Measurements from ENCODE around the gene GLDC. TPM values are rescaled to one million over a fixed set of nuclear protein-coding genes. Genes with fewer than 3 reads are reported as not detected.

The GLDC gene
- polyA plus RNA-seq, 1 donor from 2014 or later = 1.0 TPM

DNA sequence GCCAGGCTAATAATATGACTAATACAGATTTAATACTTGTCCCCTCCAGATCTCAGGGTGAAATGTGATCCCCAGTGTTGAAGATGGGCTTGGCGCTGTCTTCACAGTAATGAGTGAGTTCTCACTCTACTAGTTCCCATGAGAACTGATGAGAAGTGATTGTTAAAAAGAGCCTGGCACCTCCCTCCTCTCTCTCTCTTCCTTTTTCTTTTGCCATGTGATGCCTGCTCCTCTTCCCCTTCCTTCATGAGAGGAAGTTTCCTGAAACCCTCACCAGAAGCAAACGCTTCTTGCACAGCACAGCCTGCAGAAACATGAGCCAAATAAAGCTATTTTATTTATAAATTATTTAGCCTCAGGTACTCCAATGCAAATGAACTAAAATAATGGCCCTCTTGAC lies 55.2 kb downstream of the GLDC start:
- Mint-ChIP-seq H3K36me3 (peaks cover 2% of the 10 kb centered on the region), H3K27ac (peak overlapping the region in 1 of 3 donors; percentile 3), H3K27me3 (no peaks in the 10 kb centered on the region), H3K4me1 (peaks cover 4 to 7% (median 7%) of the 10 kb centered on the region in 3 donors), H3K4me3 (no peak overlapping the region), H3K9me3 (no peaks in the 10 kb centered on the region)

DNA sequence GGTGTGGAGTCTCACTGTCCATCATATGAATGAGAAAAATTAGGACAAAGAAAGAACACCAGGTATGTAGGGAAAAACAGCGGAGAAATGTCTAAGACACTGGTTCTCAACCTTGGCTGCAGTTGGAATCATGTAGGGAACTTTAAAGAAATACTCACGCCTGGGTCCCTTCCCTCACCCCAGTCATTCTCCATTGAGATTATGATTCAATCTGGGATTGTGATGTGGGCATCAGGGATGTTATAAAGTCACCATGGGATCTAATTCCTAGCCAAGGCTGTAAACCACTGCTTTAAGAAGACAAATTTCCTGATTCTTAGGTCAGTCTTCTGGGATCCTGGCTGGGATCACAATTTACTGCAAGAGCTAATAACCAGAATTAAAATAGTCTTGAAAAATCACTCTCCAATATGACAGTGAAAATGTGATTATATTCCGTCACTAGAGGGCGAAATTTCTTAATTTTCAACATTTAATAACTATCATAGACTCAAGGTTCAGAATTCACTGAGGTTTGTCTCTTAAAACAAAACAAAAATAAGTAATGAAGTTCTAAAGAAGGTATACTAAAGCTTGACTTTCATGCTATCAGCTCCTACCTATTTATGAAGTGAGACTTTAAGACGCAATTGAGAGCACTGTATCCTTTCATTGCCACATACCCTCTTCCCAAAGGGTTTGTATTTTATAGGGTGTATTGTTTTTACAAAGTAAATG lies 60.5 kb downstream of the GLDC start:
- peaks cover 8 to 15% (median 14%) of the 10 kb centered on the region in 3 donors for H3K4me1 Mint-ChIP-seq
- no peaks in the 10 kb centered on the region for H3K27me3 Mint-ChIP-seq
- no peaks in the 10 kb centered on the region for H3K36me3 Mint-ChIP-seq
- no peaks in the 10 kb centered on the region for H3K9me3 Mint-ChIP-seq
- no peak overlapping the region for H3K4me3 Mint-ChIP-seq
- H3K27ac Mint-ChIP-seq = peak overlapping the region in 1 of 3 donors; percentile 23

DNA sequence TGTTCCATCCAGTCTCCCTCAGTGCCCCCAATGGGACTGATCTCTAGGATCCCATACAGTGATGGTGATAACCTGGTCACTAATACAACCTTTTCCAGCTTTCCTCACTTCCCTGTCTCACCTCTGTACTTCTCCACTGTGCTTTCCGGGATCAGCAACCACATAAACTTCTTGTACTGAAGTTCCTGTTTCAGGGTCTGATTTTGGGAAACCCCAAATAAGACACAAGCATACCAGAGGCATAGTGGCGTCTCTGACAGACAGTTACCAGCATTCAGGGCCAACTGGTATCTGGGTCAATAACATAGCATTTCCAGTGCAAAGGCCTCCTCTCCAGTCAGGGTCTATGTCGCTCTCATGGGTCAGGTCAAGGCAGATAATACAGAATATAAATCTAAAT lies 64.3 kb downstream of the GLDC start:
- no peaks in the 10 kb centered on the region for H3K9me3 Mint-ChIP-seq
- H3K27me3 Mint-ChIP-seq = peaks cover 7% of the 10 kb centered on the region
- peak overlapping the region in 1 of 4 donors; percentile 18 for H3K4me3 Mint-ChIP-seq
- peaks cover 8 to 20% (median 19%) of the 10 kb centered on the region in 3 donors for H3K4me1 Mint-ChIP-seq
- H3K27ac Mint-ChIP-seq = no peak overlapping the region
- H3K36me3 Mint-ChIP-seq = no peaks in the 10 kb centered on the region

DNA sequence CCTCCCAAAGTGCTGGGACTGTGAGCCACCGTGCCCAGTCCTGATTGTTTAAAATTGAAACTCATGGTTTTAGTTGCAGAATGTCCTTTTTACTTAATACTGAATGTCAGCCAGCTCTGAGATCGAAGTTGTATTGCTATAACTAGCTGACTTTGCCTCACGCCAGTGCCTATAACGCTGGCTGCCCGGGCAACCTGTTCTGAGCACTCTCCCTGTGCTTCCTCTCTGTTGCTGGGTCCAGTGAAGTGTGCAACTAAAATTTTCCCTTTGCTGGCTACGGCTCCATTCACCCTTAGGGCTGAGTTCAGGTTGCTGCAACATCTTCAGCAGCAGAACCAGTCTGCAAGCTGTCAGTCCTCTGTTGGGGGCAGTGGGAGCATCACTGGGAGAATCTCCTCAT lies 65.9 kb downstream of the GLDC start:
- H3K9me3 Mint-ChIP-seq = no peaks in the 10 kb centered on the region
- peaks cover 20 to 34% (median 27%) of the 10 kb centered on the region in 3 donors for H3K4me1 Mint-ChIP-seq
- no peak overlapping the region for H3K27ac Mint-ChIP-seq
- H3K4me3 Mint-ChIP-seq = no peak overlapping the region
- H3K36me3 Mint-ChIP-seq = no peaks in the 10 kb centered on the region
- H3K27me3 Mint-ChIP-seq = peaks cover 13% of the 10 kb centered on the region

DNA sequence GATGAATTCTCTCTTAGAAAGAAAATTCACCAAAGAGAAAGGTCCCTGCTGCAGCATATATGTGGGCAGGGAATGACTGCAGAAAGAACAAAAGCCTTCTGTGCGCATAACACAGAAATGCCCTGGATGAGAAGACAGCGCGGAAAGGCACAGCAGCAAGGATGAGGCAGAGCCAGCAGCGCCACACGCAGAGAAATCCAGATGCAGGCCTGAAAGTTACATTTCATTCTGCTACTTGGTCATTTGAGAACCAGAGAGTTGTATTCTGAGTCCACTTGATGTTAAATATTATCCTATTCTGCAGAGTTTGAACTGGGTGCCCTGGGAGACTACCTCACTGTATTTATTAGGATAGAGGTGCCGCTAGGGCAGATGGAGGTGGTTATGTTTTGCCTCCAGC lies 68.5 kb downstream of the GLDC start:
- Mint-ChIP-seq H3K4me3 (no peak overlapping the region), H3K4me1 (peaks cover 17 to 36% (median 27%) of the 10 kb centered on the region in 3 donors), H3K27me3 (peaks cover 28% of the 10 kb centered on the region), H3K9me3 (no peaks in the 10 kb centered on the region), H3K27ac (no peak overlapping the region), H3K36me3 (no peaks in the 10 kb centered on the region)

DNA sequence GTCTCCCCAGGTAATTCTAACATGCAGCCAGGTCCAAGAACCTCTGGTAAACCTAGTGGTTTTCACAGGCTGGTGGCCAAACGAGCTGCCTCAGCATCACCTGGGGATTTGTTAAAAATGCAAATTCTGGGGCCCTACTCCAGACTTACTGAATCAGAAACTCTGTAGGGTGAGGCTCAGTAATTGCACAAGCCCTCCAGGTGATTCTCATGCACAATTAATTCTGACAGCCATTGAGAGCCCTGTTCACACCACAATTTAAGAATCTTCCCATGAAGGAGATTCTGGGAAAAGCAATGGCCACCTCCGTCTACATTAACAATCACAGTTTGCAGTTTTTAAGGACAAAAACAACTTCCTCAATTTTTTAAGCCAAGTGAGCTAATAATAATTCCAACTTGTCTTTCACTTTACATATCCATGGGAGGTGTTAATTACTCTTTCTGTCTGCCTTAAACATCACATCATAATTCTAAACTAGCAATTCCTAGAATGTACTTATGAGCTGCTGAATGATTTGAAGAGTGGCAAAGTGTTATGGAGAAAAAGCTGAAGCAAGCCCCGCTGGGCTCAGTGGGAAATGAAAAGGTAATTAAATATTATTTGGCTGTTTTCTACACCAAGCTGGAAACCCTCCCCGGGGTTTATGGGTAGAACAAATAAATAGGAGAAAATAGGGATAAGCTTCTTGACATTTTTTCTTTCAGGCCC lies 70.0 kb downstream of the GLDC start:
- Mint-ChIP-seq H3K27ac (peak overlapping the region in 1 of 3 donors; percentile 27), H3K36me3 (no peaks in the 10 kb centered on the region), H3K4me3 (peak overlapping the region in 2 of 4 donors; percentile 73 to 79), H3K9me3 (no peaks in the 10 kb centered on the region), H3K4me1 (peaks cover 12 to 25% (median 21%) of the 10 kb centered on the region in 3 donors), H3K27me3 (peaks cover 28% of the 10 kb centered on the region)

DNA sequence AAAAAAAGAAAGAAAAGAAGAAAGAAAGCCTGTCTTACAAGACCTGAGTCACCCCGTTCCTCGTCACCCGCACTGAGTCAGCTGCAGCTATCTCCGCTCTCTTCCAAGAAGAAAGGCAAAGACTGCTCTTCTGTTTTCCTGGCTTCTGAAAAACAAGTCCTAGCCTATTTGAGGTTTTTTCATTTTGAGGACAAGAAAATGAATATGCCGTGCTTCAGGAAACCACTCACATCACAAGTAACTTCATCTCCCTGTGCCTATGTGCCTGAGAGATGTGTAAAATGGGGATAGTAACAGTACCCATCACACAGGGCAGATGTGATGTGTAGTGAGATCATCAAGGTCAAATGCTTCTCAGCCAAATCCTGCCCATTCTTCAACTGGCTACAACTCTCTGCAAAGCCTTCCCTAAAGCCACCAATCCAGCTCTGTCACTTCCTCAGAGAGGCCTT lies 78.4 kb downstream of the GLDC start:
- H3K36me3 Mint-ChIP-seq = no peaks in the 10 kb centered on the region
- peaks cover 2 to 5% (median 2%) of the 10 kb centered on the region in 3 donors for H3K4me1 Mint-ChIP-seq
- H3K9me3 Mint-ChIP-seq = no peaks in the 10 kb centered on the region
- H3K27me3 Mint-ChIP-seq = peaks cover 2% of the 10 kb centered on the region
- no peak overlapping the region for H3K4me3 Mint-ChIP-seq
- H3K27ac Mint-ChIP-seq = no peak overlapping the region

DNA sequence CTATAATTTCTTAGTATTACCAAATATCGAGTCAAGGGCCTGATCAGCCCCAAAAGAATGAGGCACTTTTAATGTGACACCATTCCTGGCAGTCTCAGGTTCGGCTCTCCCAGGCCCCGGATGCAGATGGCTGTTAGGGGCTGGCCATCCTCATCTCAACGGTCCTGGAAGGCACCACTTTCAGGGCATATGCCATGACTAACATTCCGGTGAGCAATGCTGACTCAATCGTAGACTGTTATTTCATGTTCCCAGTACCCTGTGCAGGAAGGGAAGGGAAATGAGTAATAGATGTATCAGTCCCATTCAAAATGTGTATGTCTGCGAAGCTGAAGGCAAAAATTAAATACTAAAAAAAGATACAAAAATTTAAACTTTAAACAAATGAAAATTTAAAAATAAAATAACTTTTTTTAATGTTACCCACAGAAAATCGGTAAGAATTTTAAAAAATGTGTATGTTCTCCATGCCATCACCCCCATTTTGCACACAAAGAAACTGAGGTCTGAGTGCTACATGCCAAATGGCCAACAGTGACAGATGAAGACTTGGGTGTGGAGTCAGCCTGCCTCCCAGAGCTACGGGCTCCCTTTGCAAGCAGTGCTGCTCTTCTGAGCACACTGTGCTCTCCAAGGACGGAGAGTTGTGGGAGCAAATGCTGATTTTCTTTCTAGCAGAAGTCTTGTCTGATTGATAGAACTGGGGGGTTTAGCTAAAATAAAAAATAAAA lies 79.0 kb downstream of the GLDC start:
- Mint-ChIP-seq H3K4me1 (peaks cover 2 to 5% (median 2%) of the 10 kb centered on the region in 3 donors), H3K27me3 (no peaks in the 10 kb centered on the region), H3K9me3 (no peaks in the 10 kb centered on the region), H3K4me3 (no peak overlapping the region), H3K27ac (no peak overlapping the region), H3K36me3 (no peaks in the 10 kb centered on the region)

DNA sequence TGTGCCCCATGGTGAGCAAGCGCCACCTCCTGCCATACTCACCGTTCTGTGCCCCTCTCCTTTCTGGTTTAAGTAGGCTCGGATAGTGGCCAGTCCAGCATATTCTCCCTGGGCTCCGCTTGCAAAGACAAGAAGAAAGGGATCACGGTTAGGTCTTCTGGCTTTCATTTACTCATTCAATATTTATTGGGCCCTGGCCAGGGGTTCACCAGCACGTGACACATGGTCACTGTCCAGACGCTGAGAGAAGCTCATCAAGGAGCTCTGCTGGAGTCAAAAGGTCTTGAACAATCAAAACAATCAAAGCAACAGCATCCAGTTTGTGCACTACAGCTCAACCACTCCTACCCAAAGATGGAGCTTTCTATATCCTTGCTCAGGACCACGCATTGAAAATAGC lies 80.2 kb downstream of the GLDC start:
- Mint-ChIP-seq H3K27ac (no peak overlapping the region), H3K4me3 (no peak overlapping the region), H3K4me1 (peaks cover 2 to 5% (median 2%) of the 10 kb centered on the region in 3 donors), H3K9me3 (no peaks in the 10 kb centered on the region), H3K36me3 (no peaks in the 10 kb centered on the region), H3K27me3 (no peaks in the 10 kb centered on the region)

DNA sequence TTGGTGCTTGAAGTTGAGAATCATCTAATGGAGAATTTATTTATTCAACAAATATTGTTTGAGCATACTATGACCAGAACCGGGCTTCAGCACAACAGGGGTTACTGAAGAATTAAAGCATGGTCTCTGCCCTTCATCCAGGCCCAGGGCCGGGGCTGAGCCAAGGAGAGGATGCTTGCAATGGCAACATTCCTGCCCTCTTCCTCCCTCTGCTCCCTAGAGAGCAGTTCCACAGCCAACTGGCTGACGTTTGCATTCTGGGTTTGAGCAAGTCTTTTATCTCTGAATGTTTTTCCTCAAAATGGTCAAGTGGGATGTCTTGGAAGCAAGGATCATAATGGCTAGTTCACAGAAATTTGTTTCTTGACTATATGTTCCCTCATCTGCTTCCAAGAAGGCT lies 80.7 kb downstream of the GLDC start:
- H3K4me3 Mint-ChIP-seq = no peak overlapping the region
- no peaks in the 10 kb centered on the region for H3K9me3 Mint-ChIP-seq
- no peaks in the 10 kb centered on the region for H3K27me3 Mint-ChIP-seq
- H3K27ac Mint-ChIP-seq = no peak overlapping the region
- H3K36me3 Mint-ChIP-seq = no peaks in the 10 kb centered on the region
- H3K4me1 Mint-ChIP-seq = peaks cover 2 to 5% (median 2%) of the 10 kb centered on the region in 3 donors

DNA sequence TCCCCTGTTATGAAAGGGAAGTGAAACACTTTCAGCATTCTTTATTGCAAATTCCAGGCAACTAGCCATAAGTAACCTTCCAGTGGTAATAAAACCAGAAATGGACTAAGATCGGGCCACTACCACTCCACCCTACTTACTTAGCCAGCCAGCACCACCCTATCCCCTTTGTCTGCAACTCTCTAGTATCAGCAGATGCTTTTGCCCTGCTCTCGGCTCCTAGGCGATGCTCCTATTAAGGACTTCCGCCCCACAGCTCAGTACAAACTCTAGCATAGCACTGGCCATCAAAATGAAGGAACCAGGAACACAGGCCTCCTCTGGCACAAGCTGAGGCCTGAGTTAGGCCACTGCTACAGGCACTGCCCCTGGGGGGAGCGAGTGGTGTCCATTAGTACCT lies 81.2 kb downstream of the GLDC start:
- Mint-ChIP-seq H3K36me3 (no peaks in the 10 kb centered on the region), H3K27ac (no peak overlapping the region), H3K27me3 (no peaks in the 10 kb centered on the region), H3K4me3 (no peak overlapping the region), H3K4me1 (peaks cover 2 to 5% (median 2%) of the 10 kb centered on the region in 3 donors), H3K9me3 (no peaks in the 10 kb centered on the region)

DNA sequence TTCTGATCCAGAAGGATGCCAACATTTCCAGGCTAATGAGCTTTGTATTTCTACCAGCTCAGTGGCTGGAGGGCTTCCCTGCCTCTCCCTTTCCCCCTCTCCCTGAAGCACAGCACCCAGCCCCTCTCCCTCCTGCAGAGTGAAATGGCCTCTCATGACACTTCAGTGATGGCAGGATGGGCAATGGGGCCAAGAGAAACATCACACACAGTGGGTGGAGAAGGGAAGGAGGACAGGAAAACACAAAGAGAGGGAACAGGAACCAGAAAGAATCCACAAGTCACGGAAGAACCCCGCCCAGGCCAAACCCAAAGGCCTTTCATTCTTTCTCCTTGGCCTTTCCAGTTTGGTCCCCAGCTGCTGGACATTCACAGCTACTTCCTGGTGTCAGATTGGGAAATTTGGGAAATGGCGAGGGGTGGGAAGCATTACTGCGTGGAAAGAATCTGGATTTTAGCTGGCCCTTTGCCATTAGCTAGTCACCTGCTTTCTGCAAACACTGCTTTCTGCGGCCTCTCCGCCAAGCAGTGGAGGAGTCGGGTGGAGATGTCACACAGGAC lies 82.6 kb downstream of the GLDC start:
- no peaks in the 10 kb centered on the region for H3K9me3 Mint-ChIP-seq
- peaks cover 0 to 1% (median 0%) of the 10 kb centered on the region in 3 donors for H3K4me1 Mint-ChIP-seq
- H3K36me3 Mint-ChIP-seq = no peaks in the 10 kb centered on the region
- no peak overlapping the region for H3K27ac Mint-ChIP-seq
- H3K27me3 Mint-ChIP-seq = no peaks in the 10 kb centered on the region
- no peak overlapping the region for H3K4me3 Mint-ChIP-seq

DNA sequence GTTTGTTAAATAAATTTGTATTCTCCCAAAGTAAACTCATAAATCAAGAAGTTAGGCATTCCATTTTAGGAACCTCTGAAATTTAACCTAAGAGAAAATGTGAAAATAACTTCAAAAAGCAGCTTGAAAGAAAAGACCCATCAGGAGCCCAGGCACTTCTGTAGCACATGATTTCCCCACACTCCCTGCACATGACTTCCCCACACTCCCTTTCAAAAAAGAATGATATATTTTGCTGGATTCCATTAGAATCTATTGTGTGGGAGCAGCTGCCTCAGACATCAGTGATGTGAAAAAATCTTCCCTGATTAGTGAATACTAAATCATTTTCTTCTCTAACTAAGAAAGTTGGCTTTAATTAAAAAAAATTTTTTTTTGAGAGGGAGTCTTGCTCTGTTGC lies 83.3 kb downstream of the GLDC start:
- H3K27ac Mint-ChIP-seq = no peak overlapping the region
- H3K4me3 Mint-ChIP-seq = no peak overlapping the region
- no peaks in the 10 kb centered on the region for H3K9me3 Mint-ChIP-seq
- no peaks in the 10 kb centered on the region for H3K36me3 Mint-ChIP-seq
- H3K4me1 Mint-ChIP-seq = no peaks in the 10 kb centered on the region
- no peaks in the 10 kb centered on the region for H3K27me3 Mint-ChIP-seq

DNA sequence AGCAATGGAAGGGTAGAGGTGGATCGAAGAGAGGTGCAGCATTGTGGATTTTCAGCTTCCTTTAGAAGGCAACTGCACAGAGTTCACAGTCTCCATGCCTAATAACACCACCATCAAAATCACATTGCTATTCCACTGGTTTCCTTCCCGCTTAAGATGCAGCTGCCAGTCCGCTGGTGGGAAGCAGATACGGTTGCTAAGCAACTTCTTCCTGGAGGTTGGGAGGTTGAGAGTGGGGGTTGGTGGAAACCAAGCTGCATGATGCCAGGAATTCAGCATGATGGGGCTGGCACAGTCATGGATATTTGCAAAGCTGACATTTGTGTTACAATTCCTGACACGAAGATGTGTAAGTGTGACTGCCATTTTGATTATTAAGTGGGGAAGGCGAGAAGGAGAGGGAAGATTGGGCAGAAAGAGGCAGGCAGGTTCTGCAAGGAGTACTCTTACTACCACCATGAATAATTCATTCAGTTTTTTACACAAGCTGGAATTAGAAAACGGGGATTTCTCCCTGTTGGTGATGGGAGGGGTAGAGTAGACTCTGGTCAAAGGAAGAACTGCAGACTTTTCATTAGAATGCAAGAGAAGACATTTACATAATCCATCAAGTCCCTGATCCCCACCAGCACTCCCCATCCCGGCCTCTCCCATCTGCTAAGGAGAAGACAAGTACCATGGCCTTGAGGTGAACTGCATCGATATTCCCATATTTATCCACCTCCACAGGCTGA lies 87.5 kb downstream of the GLDC start:
- Mint-ChIP-seq H3K27ac (no peak overlapping the region), H3K4me3 (no peak overlapping the region), H3K9me3 (peaks cover 0 to 2% (median 0%) of the 10 kb centered on the region in 3 donors), H3K4me1 (no peaks in the 10 kb centered on the region), H3K27me3 (no peaks in the 10 kb centered on the region), H3K36me3 (peaks cover 2% of the 10 kb centered on the region)

Data from IgD-negative memory B cell (primary cell).